ENCODE measurements around the gene NBL1. TPM values are rescaled to one million over a fixed set of nuclear protein-coding genes. Genes with fewer than 3 reads are reported as not detected.
A peak's percentile ranks its signal among the peaks of the same experiment; 100 is the strongest.

The NBL1 gene, protein sequence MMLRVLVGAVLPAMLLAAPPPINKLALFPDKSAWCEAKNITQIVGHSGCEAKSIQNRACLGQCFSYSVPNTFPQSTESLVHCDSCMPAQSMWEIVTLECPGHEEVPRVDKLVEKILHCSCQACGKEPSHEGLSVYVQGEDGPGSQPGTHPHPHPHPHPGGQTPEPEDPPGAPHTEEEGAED
- total RNA-seq, result 119 TPM

DNA sequence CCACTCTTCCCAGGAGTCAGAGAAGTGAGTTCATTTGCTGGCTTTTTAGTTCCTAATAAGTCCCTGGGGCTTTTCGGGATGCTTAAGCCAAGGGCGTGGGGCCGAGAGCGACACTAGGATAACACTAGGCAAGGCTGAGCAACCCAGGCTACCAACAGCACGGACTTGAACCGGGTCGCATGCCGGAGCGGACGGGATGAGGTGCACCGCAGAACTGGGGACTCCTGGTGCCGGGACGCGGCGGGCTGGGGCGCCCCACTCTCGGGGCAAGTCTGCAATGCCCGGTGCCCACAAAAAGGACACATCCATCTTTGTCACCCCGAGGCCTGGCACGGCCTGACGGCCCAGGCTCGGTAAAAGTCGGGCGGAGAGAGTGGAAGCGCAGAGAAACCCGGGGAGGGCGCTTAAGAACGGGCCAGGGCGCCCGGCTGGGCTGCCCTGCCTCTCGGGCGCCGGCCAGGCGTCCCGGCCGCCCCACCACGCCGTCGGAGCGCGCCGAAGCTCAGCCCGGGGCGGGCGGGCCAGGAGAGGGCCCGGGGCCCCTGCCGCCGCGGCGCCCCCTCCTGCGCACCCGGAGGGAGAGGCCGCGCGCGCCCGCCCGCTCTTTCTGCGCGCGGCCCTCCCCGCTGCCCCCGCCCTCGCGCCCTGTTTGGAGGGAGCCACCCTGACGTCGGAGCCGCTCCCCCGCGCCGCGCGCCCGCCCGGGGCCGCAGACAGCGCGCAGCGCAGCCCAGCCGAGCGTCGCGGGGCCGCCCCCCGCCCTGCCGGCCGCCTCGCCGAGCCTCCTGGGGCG lies at the start of gene NBL1:
Gene NBL1 (plus strand): TSS at position 710 of the 793 bp plus-strand sequence. CDS start 10,720 bp downstream, outside the sequence.
- peak; percentile 86 for DNase-seq (ENCODE audit: low spot score)
- peak; percentile 63 for ATAC-seq
- intact Hi-C loops (cut with DNase I), result no loop called here

DNA sequence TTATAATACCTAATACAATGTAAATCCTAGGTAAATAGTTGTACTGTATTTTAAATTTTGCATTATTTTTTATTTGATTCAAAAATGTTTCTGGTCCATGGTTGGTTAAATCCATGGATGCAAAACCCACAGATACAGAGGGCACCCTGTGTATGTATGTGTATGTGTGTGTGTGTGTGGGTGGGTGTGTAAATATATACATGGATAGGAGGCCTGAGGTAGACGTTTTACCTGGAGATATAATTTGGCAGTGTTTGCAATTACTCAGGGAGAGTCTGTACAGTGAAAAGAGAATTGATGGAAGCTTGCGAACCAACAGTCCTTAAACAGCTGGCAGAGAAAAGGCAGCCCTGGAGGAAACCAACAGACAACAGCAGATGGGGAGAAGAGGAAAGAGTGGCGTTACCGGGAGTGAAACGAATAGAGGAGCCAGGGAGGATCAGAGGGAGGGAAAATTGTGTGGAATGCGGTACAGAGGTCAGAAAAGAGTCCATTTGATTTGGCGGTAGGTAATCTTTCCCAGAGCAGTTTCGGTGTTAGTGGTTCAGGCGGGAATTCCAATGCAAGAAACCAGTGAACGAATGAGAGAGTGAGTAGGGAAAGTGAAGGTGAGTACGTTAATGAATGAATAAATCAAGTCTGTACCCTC lies 47.9 kb upstream of the NBL1 start:
- intact Hi-C loops (cut with DNase I), result no loop called here
- DNase-seq (ENCODE audit: low spot score), result no peak
- ATAC-seq, result peak; percentile 47

DNA sequence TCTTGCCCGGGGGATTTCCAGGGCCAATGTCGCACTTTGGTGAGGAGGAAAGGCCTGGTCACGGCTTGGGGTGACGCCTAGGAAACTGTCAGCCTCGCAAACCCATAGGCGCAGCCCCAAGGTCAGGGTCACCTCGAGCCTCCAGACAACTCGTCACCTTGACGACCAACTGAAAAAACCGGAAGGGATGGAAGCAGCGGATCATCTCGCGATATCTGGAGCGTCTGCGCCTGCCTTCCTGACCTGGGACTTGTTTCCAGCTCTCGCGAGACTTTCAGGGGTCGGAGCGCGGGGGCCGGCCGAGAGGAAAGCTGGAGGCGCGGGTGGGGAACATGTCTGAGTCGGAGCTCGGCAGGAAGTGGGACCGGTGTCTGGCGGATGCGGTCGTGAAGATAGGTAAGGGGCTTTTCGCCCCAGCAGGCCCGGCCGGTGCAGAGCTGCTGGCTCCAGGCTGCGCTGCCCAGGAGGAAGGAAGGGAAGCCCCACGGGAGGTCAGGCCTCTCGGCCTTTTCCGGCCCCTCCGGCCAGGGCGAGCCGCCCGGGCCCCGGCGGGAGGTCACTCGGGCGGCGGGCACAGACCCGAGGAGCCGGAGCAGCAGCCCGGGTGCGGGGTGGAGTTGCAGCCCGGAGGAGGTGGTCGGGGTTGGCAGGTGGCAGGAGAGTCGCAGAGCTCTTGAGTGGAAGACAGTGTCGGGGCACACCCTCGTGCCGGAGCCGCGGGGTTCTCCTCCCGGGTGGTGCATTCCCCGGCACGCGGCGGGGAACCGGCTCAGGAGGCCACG lies 47.2 kb upstream of the NBL1 start:
- peak; percentile 98 for DNase-seq (ENCODE audit: low spot score)
- peak; percentile 97 for ATAC-seq
- intact Hi-C loops (cut with DNase I), result no loop called here

DNA sequence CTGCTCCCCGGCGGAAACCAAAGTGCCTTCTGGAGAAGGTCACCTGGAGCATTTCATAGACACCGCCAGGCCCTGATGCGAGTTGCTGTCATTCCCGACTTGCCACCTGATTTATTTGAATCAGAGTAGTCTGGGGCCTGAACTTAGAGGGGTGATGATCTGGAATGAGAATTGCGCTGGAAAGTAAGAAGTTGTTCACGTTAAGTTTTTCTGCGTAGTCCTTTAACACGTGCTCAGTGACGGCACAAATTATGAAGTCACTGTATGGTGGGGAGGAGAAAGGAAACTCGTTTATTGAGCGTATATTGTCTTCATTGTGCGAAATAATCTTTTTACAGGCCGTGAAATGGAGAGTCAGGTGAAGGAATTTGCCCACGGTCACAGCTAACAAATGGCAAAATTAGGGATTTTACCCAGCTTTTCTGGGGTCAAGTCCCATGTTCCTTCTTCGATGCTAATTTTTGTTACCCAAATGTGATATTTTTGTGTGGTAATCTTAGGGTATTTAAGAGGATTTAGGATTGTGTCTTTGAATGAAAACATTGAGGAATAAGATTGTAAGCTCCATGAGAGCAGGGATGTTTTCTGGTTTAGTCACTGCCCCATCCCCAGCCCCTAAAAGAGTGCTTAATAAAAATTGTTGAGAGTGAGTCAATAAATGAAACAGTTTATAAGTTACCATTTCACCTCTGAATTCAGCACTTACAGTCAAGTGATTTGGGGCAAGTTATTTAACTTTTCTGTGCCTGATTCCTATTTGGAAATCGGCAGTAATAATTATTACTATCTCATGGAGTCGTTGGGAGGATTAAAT lies 46.4 kb upstream of the NBL1 start:
- DNase-seq (ENCODE audit: low spot score) (no peak), ATAC-seq (peak; percentile 33)
- intact Hi-C loops (cut with DNase I), result no loop called here

DNA sequence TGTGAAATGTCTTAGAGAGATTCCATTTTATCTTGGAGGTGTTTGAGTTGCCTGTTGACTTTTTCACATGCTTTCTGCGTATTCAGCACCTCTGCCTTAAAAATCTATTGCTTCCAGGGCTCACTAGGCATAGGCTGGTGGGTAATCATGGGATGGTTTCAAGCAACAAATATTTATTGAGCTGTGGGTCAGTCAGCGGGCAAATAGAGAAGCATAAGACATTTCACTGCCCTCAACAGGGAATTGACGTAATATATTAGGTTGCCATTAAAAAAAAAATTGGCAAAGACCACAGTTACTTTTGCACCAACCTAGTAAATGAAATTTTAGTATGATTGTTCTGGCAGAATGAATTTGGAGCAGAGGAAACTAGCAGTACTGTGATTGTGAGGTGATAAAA lies 44.3 kb upstream of the NBL1 start:
- intact Hi-C loops (cut with DNase I), result no loop called here
- DNase-seq (ENCODE audit: low spot score) (no peak), ATAC-seq (no peak)

DNA sequence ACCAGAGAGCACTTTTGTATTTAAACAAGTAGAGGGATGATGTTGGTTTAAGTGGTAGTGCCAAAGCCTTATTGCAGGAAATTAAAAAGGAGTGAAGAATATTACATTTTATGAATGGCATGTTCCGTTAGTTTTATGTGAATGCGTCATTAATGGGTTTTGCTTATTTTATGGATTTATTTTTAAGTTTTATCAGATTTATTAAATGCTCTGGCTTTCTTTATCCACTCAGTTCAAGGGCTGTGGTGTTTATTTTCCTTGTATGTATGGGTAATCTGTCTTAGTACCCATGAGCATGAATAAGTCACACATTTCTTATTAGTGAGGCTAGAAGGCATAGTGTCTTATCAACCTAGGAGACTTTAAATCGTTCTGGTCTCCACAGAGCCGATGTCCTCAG lies 41.6 kb upstream of the NBL1 start:
- no peak for DNase-seq (ENCODE audit: low spot score)
- intact Hi-C loops (cut with DNase I), result no loop called here

DNA sequence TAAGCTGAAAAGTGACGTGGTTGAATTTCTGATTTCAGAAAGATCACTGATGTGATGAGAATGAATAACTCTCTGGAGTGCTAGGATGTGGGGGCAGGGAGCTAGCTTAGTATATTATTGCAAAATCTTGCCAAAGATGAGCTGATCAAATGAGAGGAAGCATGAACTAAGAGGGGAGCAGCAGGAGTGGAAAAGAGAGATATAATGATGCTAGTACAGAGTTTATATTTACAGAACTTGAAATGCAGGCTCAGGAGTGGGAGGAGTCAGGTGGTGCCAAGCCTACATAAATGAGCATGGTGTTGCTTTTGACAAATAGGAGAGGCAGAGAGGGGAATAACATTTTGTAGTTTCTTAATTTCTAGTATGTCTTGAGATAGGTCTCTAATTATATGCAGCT lies 38.1 kb upstream of the NBL1 start:
- ATAC-seq, result no peak
- DNase-seq (ENCODE audit: low spot score), result no peak
- intact Hi-C loops (cut with DNase I), result no loop called here

More for the DNA sequence above, 41.6 kb upstream of the NBL1 start:
- no peak for ATAC-seq

DNA sequence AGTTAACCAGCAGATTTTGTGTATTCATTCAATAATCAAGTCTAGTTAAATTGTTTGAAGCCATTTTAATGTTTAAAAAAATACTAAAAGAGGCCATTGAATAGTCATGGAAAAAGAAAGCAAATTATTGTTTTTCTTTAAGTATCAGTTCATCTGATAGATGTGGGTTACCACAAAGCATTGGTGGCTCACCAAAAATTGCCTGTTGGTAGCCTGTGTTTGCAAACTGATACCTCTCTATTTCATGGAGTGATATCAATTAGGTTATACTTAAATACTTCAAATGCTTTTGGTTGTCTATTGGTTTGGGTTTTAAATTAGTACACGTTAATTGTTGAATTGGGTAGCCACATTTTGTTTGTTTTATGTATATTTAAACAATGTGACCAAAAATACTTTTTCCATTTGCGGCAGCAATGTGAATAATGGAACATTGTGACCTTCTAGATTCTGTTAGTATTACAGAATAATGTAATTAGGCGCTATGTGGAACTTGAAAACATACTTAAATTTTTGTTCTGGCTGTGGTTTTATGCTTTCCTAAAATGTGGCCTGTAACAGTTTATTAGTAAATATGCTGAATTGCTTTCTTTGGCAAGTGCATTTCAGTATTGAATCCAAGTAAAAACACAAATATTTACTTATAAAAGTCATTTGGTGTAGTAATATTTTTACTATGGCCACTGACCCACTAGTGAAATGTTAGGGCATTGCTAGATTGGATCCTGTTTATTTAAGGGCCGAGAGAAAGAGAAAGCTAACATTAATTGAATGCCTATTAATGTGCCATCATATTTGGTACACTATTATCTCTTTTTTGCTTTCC lies 37.1 kb upstream of the NBL1 start:
- peak; percentile 50 for ATAC-seq
- intact Hi-C loops (cut with DNase I), result no loop called here
- DNase-seq (ENCODE audit: low spot score), result no peak

DNA sequence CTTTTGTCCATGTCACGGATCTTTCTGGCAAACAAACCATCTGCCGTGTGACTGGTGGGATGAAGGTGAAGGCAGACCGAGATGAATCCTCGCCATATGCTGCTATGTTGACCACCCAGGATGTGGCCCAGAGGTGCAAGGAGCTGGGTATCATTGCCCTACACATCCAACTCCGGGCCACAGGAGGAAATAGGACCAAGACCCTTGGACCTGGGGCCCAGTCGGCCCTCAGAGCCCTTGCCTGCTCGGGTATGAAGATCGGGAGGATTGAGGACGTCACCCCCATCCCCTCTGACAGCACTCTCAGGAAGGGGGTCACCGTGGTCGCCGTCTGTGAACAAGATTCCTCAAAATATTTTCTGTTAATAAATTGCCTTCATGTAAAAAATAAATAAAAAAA lies 35.9 kb upstream of the NBL1 start:
- no peak for ATAC-seq
- intact Hi-C loops (cut with DNase I), result no loop called here
- DNase-seq (ENCODE audit: low spot score), result no peak

DNA sequence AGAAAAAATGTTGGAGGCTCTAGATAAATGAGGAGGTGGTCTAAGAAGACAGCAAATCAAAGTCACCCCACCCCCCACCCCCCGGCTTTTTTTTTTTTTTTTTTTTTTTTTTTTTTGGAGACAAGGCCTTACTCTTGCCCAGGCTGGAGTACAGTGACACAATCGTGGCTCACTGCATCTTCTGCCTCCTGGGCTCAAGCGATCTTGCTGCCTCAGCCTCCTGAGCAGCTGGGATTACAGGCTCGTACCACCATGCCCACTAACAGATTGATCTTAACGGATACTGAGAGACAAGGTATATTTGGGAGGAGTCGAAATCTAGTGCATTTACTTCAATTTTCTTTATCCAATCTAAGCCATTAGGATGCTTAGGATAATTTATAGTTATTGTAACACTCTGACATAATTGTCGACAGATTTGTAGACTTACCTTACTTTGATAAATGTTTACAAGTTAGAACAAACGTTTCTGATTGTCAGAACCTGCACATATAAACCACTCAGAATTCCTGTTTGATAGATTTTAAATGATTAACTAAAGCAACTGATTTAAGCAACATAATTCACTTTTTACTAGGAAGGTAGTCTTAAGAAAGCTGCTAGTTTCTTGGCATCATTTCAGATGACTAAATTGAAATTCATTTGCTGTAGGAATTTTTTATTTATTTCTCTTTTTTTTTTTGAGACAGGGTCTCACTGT lies 33.7 kb upstream of the NBL1 start:
- DNase-seq (ENCODE audit: low spot score), result no peak
- intact Hi-C loops (cut with DNase I), result no loop called here
- ATAC-seq, result no peak

DNA sequence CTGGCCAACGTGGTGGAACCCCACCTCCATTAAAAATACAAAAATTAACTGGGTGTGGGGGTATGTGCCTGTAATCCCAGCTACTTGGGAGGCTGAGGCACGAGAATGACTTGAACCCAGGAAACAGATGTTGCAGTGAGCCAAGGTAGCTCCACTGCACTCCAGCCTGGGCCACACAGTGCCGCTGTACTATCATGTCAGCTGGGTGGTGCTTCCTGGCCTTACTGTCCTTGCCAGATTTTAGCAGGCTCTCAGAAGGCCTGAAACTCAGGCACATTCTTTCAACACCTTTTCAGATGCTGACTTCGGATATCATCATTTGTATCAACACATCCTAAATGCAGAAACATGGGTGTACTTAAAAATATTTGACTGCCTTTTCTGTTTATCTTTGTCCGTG lies 31.6 kb upstream of the NBL1 start:
- intact Hi-C loops (cut with DNase I), result no loop called here
- DNase-seq (ENCODE audit: low spot score) (no peak), ATAC-seq (no peak)

DNA sequence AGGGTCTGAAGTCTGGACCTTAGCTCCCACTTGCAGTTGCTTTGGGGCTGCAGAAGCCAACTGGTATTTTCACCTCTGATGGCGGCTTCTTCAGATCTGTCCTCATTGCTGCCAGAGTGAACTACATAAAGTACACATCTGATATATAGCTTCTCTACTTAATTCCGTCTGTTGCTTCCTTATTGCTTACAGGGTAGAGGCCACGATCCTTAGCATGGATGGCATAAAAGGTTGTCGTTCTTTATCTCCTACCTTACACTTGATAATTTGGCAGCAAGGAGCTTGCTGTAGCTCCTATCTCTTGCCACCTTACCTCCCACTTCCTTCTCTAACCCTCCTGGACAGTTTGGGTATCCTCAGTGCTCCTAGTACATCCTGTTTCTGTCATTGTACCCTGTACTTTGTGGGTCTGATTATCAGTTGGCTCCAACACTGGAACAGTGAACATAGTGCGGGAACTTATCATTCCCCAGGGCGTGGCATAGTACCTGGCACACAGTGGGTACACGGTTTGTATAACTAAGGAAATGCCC lies 30.9 kb upstream of the NBL1 start:
- no peak for ATAC-seq
- intact Hi-C loops (cut with DNase I), result no loop called here
- no peak for DNase-seq (ENCODE audit: low spot score)

DNA sequence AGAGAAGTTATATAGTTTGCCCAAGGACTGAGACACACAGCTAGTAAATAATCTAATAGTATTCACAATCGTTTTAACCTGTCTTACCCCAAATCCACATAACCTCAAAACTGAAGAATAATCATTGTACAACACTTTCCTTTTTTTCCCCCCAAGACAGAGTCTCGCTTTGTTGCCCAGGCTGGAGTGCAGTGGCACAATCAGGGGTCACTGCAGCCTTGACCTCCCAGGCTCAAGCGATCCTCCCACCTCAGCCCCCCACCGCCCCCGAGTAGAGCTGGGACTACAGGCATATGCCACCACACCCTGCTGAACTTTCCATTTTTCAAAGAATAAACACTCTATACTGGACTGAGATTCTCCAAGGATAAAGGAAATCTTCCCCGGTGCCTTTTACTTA lies 28.7 kb upstream of the NBL1 start:
- ATAC-seq (no peak), DNase-seq (ENCODE audit: low spot score) (no peak)
- intact Hi-C loops (cut with DNase I), result no loop called here

DNA sequence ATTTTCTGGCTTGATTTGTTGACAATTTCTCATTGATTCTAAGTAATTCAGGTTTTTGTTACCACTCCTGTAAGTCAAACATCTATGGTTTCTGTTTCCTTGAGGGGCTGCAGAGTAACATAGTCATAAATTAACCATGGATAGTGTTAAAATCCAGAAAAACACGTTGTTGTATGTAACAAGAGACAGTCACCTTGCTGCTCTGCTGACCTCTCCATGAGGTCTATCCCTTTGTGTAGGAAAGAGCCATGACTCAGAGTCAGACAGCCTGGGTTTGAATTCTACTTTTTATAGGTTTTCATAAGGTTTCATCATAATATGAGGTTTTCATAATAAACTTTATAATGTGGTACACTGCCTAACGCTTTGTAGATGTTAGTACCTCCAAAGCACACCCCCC lies 27.6 kb upstream of the NBL1 start:
- DNase-seq (ENCODE audit: low spot score) (no peak), ATAC-seq (no peak)
- intact Hi-C loops (cut with DNase I), result no loop called here

DNA sequence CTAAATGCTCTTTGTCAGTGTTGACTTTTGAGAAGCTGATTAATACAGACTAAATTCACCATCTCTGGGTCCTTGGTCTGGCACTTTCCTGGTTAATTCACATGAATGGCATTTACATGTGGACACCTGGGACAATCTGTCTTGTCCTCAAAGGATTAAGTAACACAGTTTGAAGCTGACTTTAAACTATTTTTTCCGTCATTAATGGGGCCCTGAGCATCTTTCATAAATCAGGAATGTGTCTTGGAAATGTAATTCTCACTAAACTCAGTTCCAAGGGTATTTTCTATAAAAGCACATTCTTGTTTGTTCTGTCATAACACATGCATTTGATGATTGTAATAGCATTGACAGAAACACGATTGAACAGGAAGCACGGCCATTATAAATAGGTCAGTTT lies 26.7 kb upstream of the NBL1 start:
- ATAC-seq (no peak), DNase-seq (ENCODE audit: low spot score) (no peak)
- intact Hi-C loops (cut with DNase I), result no loop called here

DNA sequence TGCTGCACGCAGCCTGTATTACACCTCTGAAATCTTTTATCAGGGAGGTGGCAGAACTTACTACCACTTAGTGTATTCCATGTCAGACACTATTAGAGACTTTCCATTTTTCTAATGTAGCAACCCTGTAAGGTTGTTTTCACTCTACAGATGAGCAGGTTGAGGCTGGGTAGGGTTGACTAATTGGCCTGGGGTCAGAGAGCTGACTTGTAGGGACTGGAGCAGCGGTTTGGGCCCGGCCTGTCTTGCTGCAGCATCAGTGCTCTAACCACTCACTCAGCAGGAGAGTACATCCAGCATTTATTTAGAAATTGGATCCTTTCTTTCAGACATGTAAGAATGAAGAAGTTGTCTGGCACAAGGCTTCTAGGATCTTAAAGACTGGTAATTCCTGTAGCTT lies 25.7 kb upstream of the NBL1 start:
- intact Hi-C loops (cut with DNase I), result no loop called here
- ATAC-seq (no peak), DNase-seq (ENCODE audit: low spot score) (no peak)

DNA sequence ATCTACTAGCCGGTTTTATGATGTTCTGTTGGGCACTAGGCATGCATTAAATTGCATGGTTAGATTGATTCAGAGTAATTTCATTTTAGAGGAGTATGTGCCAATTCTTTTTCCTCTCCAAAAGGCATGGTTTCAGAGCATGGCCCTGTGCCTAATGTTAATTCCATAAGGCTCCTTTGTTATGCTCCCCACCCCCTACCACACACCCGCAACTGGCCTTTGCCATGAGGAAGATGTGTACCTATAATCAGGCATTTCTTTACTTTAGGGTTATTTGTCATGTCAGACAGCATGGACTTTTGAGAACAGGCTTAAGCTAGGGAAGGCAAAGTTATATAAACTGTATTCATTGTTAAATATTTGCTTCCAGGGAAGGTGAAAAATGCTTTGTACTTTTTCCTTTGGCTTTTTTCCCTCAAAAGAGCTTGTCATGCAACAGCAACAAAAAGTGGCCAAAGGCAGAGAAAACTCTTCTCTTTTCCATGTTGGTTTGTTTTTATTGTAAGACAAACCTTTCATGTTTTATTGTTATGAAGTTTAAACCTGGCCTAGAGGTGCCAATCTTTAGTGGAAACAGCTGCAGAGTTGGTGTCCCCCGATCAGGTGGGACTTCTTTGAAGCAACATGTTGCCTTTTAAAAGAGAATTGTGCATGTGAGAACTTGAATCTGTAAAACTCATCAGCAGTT lies 24.3 kb upstream of the NBL1 start:
- ATAC-seq, result no peak
- no peak for DNase-seq (ENCODE audit: low spot score)
- intact Hi-C loops (cut with DNase I), result no loop called here

Data from sciatic nerve (tissue), 2 donors.